ENCODE data around the gene CNTNAP2. TPM values are rescaled to one million over a fixed set of nuclear protein-coding genes. Genes with fewer than 3 reads are reported as not detected.
"Not testable (repeated sequence)": the region's sequence is repeated elsewhere in the genome, so short reads cannot be mapped to it uniquely, and the experiment has no call there.

The CNTNAP2 gene
- polyA plus RNA-seq, 1 donor, result 6.1 TPM

- no peak for DNase-seq (ENCODE audit: low read depth)
These were observed 762.3 kb downstream of the CNTNAP2 start for GRCh38 chr7:146878901-146879300.

- DNase-seq (ENCODE audit: low read depth), result no peak
These were observed 768.6 kb downstream of the CNTNAP2 start for GRCh38 chr7:146885231-146885630.

- DNase-seq (ENCODE audit: low read depth), result no peak
These were observed 773.4 kb downstream of the CNTNAP2 start for GRCh38 chr7:146889806-146890555.

- no peak for DNase-seq (ENCODE audit: low read depth)
These were observed 775.5 kb downstream of the CNTNAP2 start for GRCh38 chr7:146892151-146892550.

GRCh38 chr7:146894927-146895326 lies 778.3 kb downstream of the CNTNAP2 start:
- no peak for DNase-seq (ENCODE audit: low read depth)

- DNase-seq (ENCODE audit: low read depth), result no peak
These were observed 785.7 kb downstream of the CNTNAP2 start for GRCh38 chr7:146902266-146902665.

- no peak for DNase-seq (ENCODE audit: low read depth)
These were observed 786.1 kb downstream of the CNTNAP2 start for GRCh38 chr7:146902728-146903127.

GRCh38 chr7:146905746-146906145 lies 789.1 kb downstream of the CNTNAP2 start:
- DNase-seq (ENCODE audit: low read depth), result not testable (repeated sequence)

- DNase-seq (ENCODE audit: low read depth), result no peak
These were observed 806.2 kb downstream of the CNTNAP2 start for GRCh38 chr7:146922782-146923181.

- DNase-seq (ENCODE audit: low read depth), result no peak
These were observed 810.2 kb downstream of the CNTNAP2 start for GRCh38 chr7:146926841-146927240.

- DNase-seq (ENCODE audit: low read depth), result no peak
These were observed 821.2 kb downstream of the CNTNAP2 start for GRCh38 chr7:146937836-146938235.

GRCh38 chr7:146943483-146943882 lies 826.9 kb downstream of the CNTNAP2 start:
- no peak for DNase-seq (ENCODE audit: low read depth)

GRCh38 chr7:146948703-146949102 lies 832.1 kb downstream of the CNTNAP2 start:
- no peak for DNase-seq (ENCODE audit: low read depth)

GRCh38 chr7:146956321-146956720 lies 839.7 kb downstream of the CNTNAP2 start:
- DNase-seq (ENCODE audit: low read depth), result no peak

- no peak for DNase-seq (ENCODE audit: low read depth)
These were observed 840.3 kb downstream of the CNTNAP2 start for GRCh38 chr7:146956853-146957252.

GRCh38 chr7:146960773-146961391 lies 844.3 kb downstream of the CNTNAP2 start:
- no peak for DNase-seq (ENCODE audit: low read depth)

GRCh38 chr7:146961617-146962016 lies 845.0 kb downstream of the CNTNAP2 start:
- no peak for DNase-seq (ENCODE audit: low read depth)

GRCh38 chr7:146966274-146966673 lies 849.7 kb downstream of the CNTNAP2 start:
- DNase-seq (ENCODE audit: low read depth), result no peak

- DNase-seq (ENCODE audit: low read depth), result no peak
These were observed 865.9 kb downstream of the CNTNAP2 start for GRCh38 chr7:146982482-146982881.

- DNase-seq (ENCODE audit: low read depth), result no peak
These were observed 875.0 kb downstream of the CNTNAP2 start for GRCh38 chr7:146991596-146991995.

- no peak for DNase-seq (ENCODE audit: low read depth)
These were observed 877.2 kb downstream of the CNTNAP2 start for GRCh38 chr7:146993764-146994163.

- DNase-seq (ENCODE audit: low read depth), result no peak
These were observed 891.9 kb downstream of the CNTNAP2 start for GRCh38 chr7:147008530-147008929.

GRCh38 chr7:147012666-147013065 lies 896.1 kb downstream of the CNTNAP2 start:
- DNase-seq (ENCODE audit: low read depth), result no peak
